ENCODE measurements around the gene RPS6KB1. TPM values are rescaled to one million over a fixed set of nuclear protein-coding genes. Genes with fewer than 3 reads are reported as not detected.
"Not testable (repeated sequence)": the region's sequence is repeated elsewhere in the genome, so short reads cannot be mapped to it uniquely, and the experiment has no call there.

Gene RPS6KB1
- total and polyA plus RNA-seq, 2 experiments from 2014 or later: 23.3 to 31.4 TPM

GRCh38 chr17:59964482-59965328 lies 71.8 kb downstream of the RPS6KB1 start, which contains the start of gene RNFT1:
RNFT1 (minus strand) TSS chr17:59964740; CDS start chr17:59964663, 77 bp downstream.
- Histone ChIP-seq H3F3A (ENCODE audit: insufficient read depth) (0 out of 2 replicates have a peak, but pooled peaks cover 12% of the 10 kb centered on the region), H3K4me1 (ENCODE audit: insufficient read depth) (no peaks in the 10 kb centered on the region), H3K9me2 (ENCODE audit: insufficient read depth) (no peaks in the 10 kb centered on the region), H3K9me3 (ENCODE audit: low read depth) (no peaks in the 10 kb centered on the region), H3K9ac (peak within 1 kb of the TSS; percentile 93), H2AFZ (peak within 1 kb of the TSS; percentile 97), H3K27me3 (replicated peaks; ENCODE audit: insufficient read depth) (no peaks in the 10 kb centered on the region), H3K27ac (peak within 1 kb of the TSS; percentile 91), H3K36me3 (ENCODE audit: low read depth) (no peaks in the 10 kb centered on the region), H3K4me2 (ENCODE audit: unreplicated experiment) (peak within 1 kb of the TSS; percentile 93), H3K79me2 (ENCODE audit: insufficient read depth) (peaks cover 24% of the 10 kb centered on the region), H3K4me3 (peak within 1 kb of the TSS; percentile 83), H4K20me1 (ENCODE audit: insufficient read depth) (no peaks in the 10 kb centered on the region)
- WGBS, 2 experiments (ENCODE audit: low coverage in 1 of 2, low lambda C conversion rate in 2 of 2, missing lambda C conversion rate in 2 of 2): 5 to 9% methylated on average over 37 to 67 of the region's 67 CpGs
- TF ChIP-seq EZH2phosphoT487 (IDR thresholded peaks at IDR 0.05; ENCODE audit: insufficient read depth, low read depth): no peak
- TF ChIP-seq EZH2 (IDR thresholded peaks at IDR 0.05; ENCODE audit: insufficient read depth, poor library complexity, severe bottlenecking): no peak
- in situ Hi-C loops (cut with MboI): no loop called here
- peak; percentile 97 for DNase-seq

GRCh38 chr17:59971771-59972170 lies 78.8 kb downstream of the RPS6KB1 start:
- H3K9ac ChIP-seq; H3F3A ChIP-seq (ENCODE audit: insufficient read depth); H3K9me3 ChIP-seq (ENCODE audit: low read depth); H3K9me2 ChIP-seq (ENCODE audit: insufficient read depth); in situ Hi-C loops (cut with MboI); H3K4me1 ChIP-seq (ENCODE audit: insufficient read depth); H3K36me3 ChIP-seq (ENCODE audit: low read depth); H3K27me3 ChIP-seq (replicated peaks; ENCODE audit: insufficient read depth); DNase-seq; H3K4me3 ChIP-seq; H4K20me1 ChIP-seq (ENCODE audit: insufficient read depth); H3K79me2 ChIP-seq (ENCODE audit: insufficient read depth); H3K27ac ChIP-seq; H3K4me2 ChIP-seq (ENCODE audit: unreplicated experiment); H2AFZ ChIP-seq: not testable (repeated sequence)
- 77 to 97% methylated on average over 2 of the region's 2 CpGs for WGBS, 2 experiments (ENCODE audit: low coverage in 1 of 2, low lambda C conversion rate in 2 of 2, missing lambda C conversion rate in 2 of 2)

GRCh38 chr17:59972778-59973177 lies 79.9 kb downstream of the RPS6KB1 start:
- no peak for TF ChIP-seq EZH2phosphoT487 (IDR thresholded peaks at IDR 0.05; ENCODE audit: insufficient read depth, low read depth)
- TF ChIP-seq EZH2 (IDR thresholded peaks at IDR 0.05; ENCODE audit: insufficient read depth, poor library complexity, severe bottlenecking): no peak
- Histone ChIP-seq H3K27me3 (replicated peaks; ENCODE audit: insufficient read depth) (no peaks in the 10 kb centered on the region), H3F3A (ENCODE audit: insufficient read depth) (no peaks in the 10 kb centered on the region), H3K9me3 (ENCODE audit: low read depth) (no peaks in the 10 kb centered on the region), H3K36me3 (ENCODE audit: low read depth) (no peaks in the 10 kb centered on the region), H3K4me3 (no peak overlapping the region), H4K20me1 (ENCODE audit: insufficient read depth) (no peaks in the 10 kb centered on the region), H2AFZ (no peak overlapping the region), H3K4me1 (ENCODE audit: insufficient read depth) (no peaks in the 10 kb centered on the region), H3K79me2 (ENCODE audit: insufficient read depth) (no peaks in the 10 kb centered on the region), H3K4me2 (ENCODE audit: unreplicated experiment) (no peak overlapping the region), H3K27ac (no peak overlapping the region), H3K9me2 (ENCODE audit: insufficient read depth) (no peaks in the 10 kb centered on the region), H3K9ac (no peak overlapping the region)
- peak; percentile 3 for DNase-seq
- 63 to 71% methylated on average over 1 of the region's 1 CpG for WGBS, 2 experiments (ENCODE audit: low coverage in 1 of 2, low lambda C conversion rate in 2 of 2, missing lambda C conversion rate in 2 of 2)
- in situ Hi-C loops (cut with MboI): no loop called here

- H3K4me2 ChIP-seq (ENCODE audit: unreplicated experiment); DNase-seq; H3K9me3 ChIP-seq (ENCODE audit: low read depth); H3F3A ChIP-seq (ENCODE audit: insufficient read depth); H3K9ac ChIP-seq; H4K20me1 ChIP-seq (ENCODE audit: insufficient read depth); H3K4me1 ChIP-seq (ENCODE audit: insufficient read depth); H3K36me3 ChIP-seq (ENCODE audit: low read depth); H3K4me3 ChIP-seq; H3K79me2 ChIP-seq (ENCODE audit: insufficient read depth); H3K9me2 ChIP-seq (ENCODE audit: insufficient read depth); H2AFZ ChIP-seq; H3K27me3 ChIP-seq (replicated peaks; ENCODE audit: insufficient read depth); H3K27ac ChIP-seq; in situ Hi-C loops (cut with MboI): not testable (repeated sequence)
- 82 to 87% methylated on average over 8 of the region's 8 CpGs for WGBS, 2 experiments (ENCODE audit: low coverage in 1 of 2, low lambda C conversion rate in 2 of 2, missing lambda C conversion rate in 2 of 2)
Measured at GRCh38 chr17:59973483-59973882, 80.6 kb downstream of the RPS6KB1 start.

- H4K20me1 ChIP-seq (ENCODE audit: insufficient read depth); H3K79me2 ChIP-seq (ENCODE audit: insufficient read depth); H3K27ac ChIP-seq; H3K4me1 ChIP-seq (ENCODE audit: insufficient read depth); H3K9me3 ChIP-seq (ENCODE audit: low read depth); H3K36me3 ChIP-seq (ENCODE audit: low read depth); H3F3A ChIP-seq (ENCODE audit: insufficient read depth); in situ Hi-C loops (cut with MboI); H2AFZ ChIP-seq; H3K9me2 ChIP-seq (ENCODE audit: insufficient read depth); H3K9ac ChIP-seq; H3K27me3 ChIP-seq (replicated peaks; ENCODE audit: insufficient read depth); H3K4me2 ChIP-seq (ENCODE audit: unreplicated experiment); DNase-seq; H3K4me3 ChIP-seq: not testable (repeated sequence)
- 60 to 70% methylated on average over 4 to 6 of the region's 6 CpGs for WGBS, 2 experiments (ENCODE audit: low coverage in 1 of 2, low lambda C conversion rate in 2 of 2, missing lambda C conversion rate in 2 of 2)
Measured at GRCh38 chr17:59975166-59975565, 82.2 kb downstream of the RPS6KB1 start.

DNA sequence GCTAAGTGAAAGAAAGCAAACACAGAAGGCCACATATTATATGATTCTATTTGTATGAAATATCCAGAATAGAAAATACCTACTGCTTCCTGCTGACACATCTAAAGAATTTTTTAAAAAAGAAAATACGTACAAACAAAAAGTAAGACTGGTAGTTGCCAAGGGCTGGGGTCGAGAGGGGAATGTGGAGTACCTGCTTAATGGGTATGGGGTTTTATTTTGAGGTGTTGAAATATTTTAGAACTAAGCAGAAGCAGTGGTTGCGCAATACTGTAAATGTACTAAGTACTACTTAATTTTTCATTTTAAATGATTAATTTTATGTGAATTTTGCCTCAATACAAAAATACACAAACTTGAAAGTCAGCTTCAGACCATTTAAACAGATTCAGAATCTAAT lies 103.7 kb downstream of the RPS6KB1 start:
- H4K20me1 ChIP-seq (ENCODE audit: insufficient read depth); H3K79me2 ChIP-seq (ENCODE audit: insufficient read depth); H3K4me3 ChIP-seq; H2AFZ ChIP-seq; H3F3A ChIP-seq (ENCODE audit: insufficient read depth); in situ Hi-C loops (cut with MboI); H3K9me3 ChIP-seq (ENCODE audit: low read depth); H3K27me3 ChIP-seq (replicated peaks; ENCODE audit: insufficient read depth); H3K27ac ChIP-seq; H3K36me3 ChIP-seq (ENCODE audit: low read depth); H3K9me2 ChIP-seq (ENCODE audit: insufficient read depth); H3K4me2 ChIP-seq (ENCODE audit: unreplicated experiment); DNase-seq; H3K4me1 ChIP-seq (ENCODE audit: insufficient read depth); H3K9ac ChIP-seq: not testable (repeated sequence)
- WGBS, 2 experiments (ENCODE audit: low coverage in 1 of 2, low lambda C conversion rate in 2 of 2, missing lambda C conversion rate in 2 of 2): 49 to 56% methylated on average over 3 of the region's 3 CpGs

Data from GM23248 (cell line).